OCI-LY1 (cell line): ENCODE data around the gene TRA2B.

Experiments
- H2AFZ ChIP-seq: fragments of 200-600 bp; sonication (generic), shearing (Covaris generic); 2 replicates; pipeline ENCODE4 v1.6.0; 2014; ENCODE audit warnings: antibody characterized with exemption, mild to moderate bottlenecking, low read length
- H3F3A ChIP-seq: fragments of 200-600 bp; sonication (generic), shearing (Covaris generic); 2 replicates; pipeline ENCODE4 v1.6.0; 2014; ENCODE audit warnings: mild to moderate bottlenecking, antibody characterized with exemption, low read length, moderate library complexity; ENCODE audit not compliant: insufficient read depth
- H3K27ac ChIP-seq: fragments of 200-600 bp; sonication (generic); 2 replicates; pipeline ENCODE4 v1.5.1; 2014; ENCODE audit warnings: low read length, mixed run types, mild to moderate bottlenecking, low read depth; ENCODE audit not compliant: poor library complexity, severe bottlenecking
- H3K27me3 ChIP-seq: fragments of 200-600 bp; sonication (generic); 2 replicates; pipeline ENCODE4 v1.6.0; 2014; ENCODE audit warnings: antibody characterized with exemption, mild to moderate bottlenecking, low read length, moderate library complexity; ENCODE audit not compliant: insufficient read depth
- H3K36me3 ChIP-seq: fragments of 200-600 bp; sonication (generic); 2 replicates; pipeline ENCODE4 v1.6.1; 2014; ENCODE audit warnings: mild to moderate bottlenecking, antibody characterized with exemption, low read length, moderate library complexity, mixed read lengths; ENCODE audit not compliant: insufficient read depth
- H3K4me1 ChIP-seq: fragments of 200-600 bp; sonication (generic); 2 replicates; pipeline ENCODE4 v1.5.1; 2014; ENCODE audit warnings: mild to moderate bottlenecking, low read length, moderate library complexity; ENCODE audit not compliant: insufficient read depth, severe bottlenecking
- H3K4me2 ChIP-seq: fragments of 200-600 bp; sonication (generic), shearing (Covaris generic); 2 replicates; pipeline ENCODE4 v1.6.1; 2014; ENCODE audit warnings: low read length
- H3K4me3 ChIP-seq: fragments of 200-600 bp; sonication (generic); 2 replicates; pipeline ENCODE4 v1.5.1; 2014; ENCODE audit warnings: low read length, low read depth, mild to moderate bottlenecking, mixed read lengths; ENCODE audit not compliant: poor library complexity, severe bottlenecking
- H3K79me2 ChIP-seq: fragments of 200-600 bp; shearing (Covaris generic); 2 replicates; pipeline ENCODE4 v1.6.1; 2016; ENCODE audit warnings: mixed run types, low read length, mixed read lengths; ENCODE audit not compliant: insufficient read depth
- H3K9ac ChIP-seq: fragments of 200-600 bp; sonication (generic), shearing (Covaris generic); 2 replicates; pipeline ENCODE4 v1.6.1; 2014; ENCODE audit warnings: mild to moderate bottlenecking, low read length, mixed read lengths
- H3K9me2 ChIP-seq: fragments of 200-600 bp; sonication (generic), shearing (Covaris generic); 2 replicates; pipeline ENCODE4 v1.6.1; 2014; ENCODE audit warnings: low read depth, mild to moderate bottlenecking, low read length, mixed read lengths
- H3K9me3 ChIP-seq: fragments of 200-600 bp; shearing (Covaris generic); 2 replicates; pipeline ENCODE4 v1.6.1; 2014; ENCODE audit warnings: low read length, mixed read lengths
- H4K20me1 ChIP-seq: fragments of 200-600 bp; sonication (generic), shearing (Covaris generic); 2 replicates; pipeline ENCODE4 v1.6.0; 2016; ENCODE audit warnings: mild to moderate bottlenecking, low read length; ENCODE audit not compliant: insufficient read depth
- CTCF ChIP-seq: fragments of 200-600 bp; sonication (generic), shearing (Covaris generic); IDR thresholded peaks from 2 replicates; pipeline ENCODE4 v1.5.1; 2017; ENCODE audit warnings: mild to moderate bottlenecking, antibody characterized with exemption, low read length, moderate library complexity, mixed read lengths
- EZH2 ChIP-seq: fragments of 200-600 bp; sonication (generic), shearing (Covaris generic); IDR thresholded peaks from 2 replicates; pipeline ENCODE4 v1.8.0; 2017; ENCODE audit warnings: borderline replicate concordance, mixed run types, mild to moderate bottlenecking, antibody characterized with exemption, low read length, moderate library complexity, mixed read lengths

Gene TRA2B

GRCh38 chr3:185961675-185962232 lies 23.9 kb upstream of the TRA2B start:
- H3K4me1 ChIP-seq = no peaks in the 10 kb centered on the region
- H3K9me2 ChIP-seq = no peaks in the 10 kb centered on the region
- peaks cover 8% of the 10 kb centered on the region; the same call in 1 of the 2 replicates for H3K27me3 ChIP-seq
- H3K27ac ChIP-seq = no peak overlapping the region
- no peak overlapping the region for H2AFZ ChIP-seq
- no peaks in the 10 kb centered on the region for H3K79me2 ChIP-seq
- no peaks in the 10 kb centered on the region for H3K9me3 ChIP-seq
- H3K9ac ChIP-seq = no peak overlapping the region
- no peaks in the 10 kb centered on the region for H3K36me3 ChIP-seq
- no peak overlapping the region for H3K4me3 ChIP-seq
- H3F3A ChIP-seq = no peaks in the 10 kb centered on the region
- no peak for TF ChIP-seq EZH2
- TF ChIP-seq CTCF = no peak
- no peaks in the 10 kb centered on the region for H4K20me1 ChIP-seq
- H3K4me2 ChIP-seq = no peak overlapping the region

- Histone ChIP-seq H3F3A (no peaks in the 10 kb centered on the region), H3K27me3 (peaks cover 8% of the 10 kb centered on the region; the same call in 1 of the 2 replicates), H2AFZ (no peak overlapping the region), H3K36me3 (no peaks in the 10 kb centered on the region), H3K9me3 (no peaks in the 10 kb centered on the region), H3K79me2 (no peaks in the 10 kb centered on the region), H3K9me2 (no peaks in the 10 kb centered on the region), H3K9ac (no peak overlapping the region), H4K20me1 (no peaks in the 10 kb centered on the region), H3K4me1 (no peaks in the 10 kb centered on the region), H3K4me3 (no peak overlapping the region), H3K27ac (no peak overlapping the region), H3K4me2 (no peak overlapping the region)
- no peak for TF ChIP-seq CTCF
- TF ChIP-seq EZH2 = no peak
These were observed 22.9 kb upstream of the TRA2B start for GRCh38 chr3:185960522-185961288.

- Histone ChIP-seq H3K9ac (no peak overlapping the region), H3K4me1 (no peaks in the 10 kb centered on the region), H3K27ac (no peak overlapping the region), H3K79me2 (no peaks in the 10 kb centered on the region), H3F3A (no peaks in the 10 kb centered on the region), H4K20me1 (no peaks in the 10 kb centered on the region), H3K4me3 (no peak overlapping the region), H3K9me3 (no peaks in the 10 kb centered on the region), H3K9me2 (no peaks in the 10 kb centered on the region), H2AFZ (no peak overlapping the region), H3K36me3 (no peaks in the 10 kb centered on the region), H3K27me3 (peaks cover 8% of the 10 kb centered on the region; the same call in 1 of the 2 replicates), H3K4me2 (no peak overlapping the region)
- no peak for TF ChIP-seq CTCF
- TF ChIP-seq EZH2 = no peak
These were observed 22.1 kb upstream of the TRA2B start for GRCh38 chr3:185959609-185960521.
